ENCODE results near the gene GPR4.

GPR4 gene

GRCh38 chr19:45547211-45547770 is 54.7 kb downstream of the GPR4 start:
- no peak for DNase-seq

GRCh38 chr19:45542234-45542668 is 59.8 kb downstream of the GPR4 start:
- DNase-seq = no peak

All from T-helper 9 cell (primary cell).